HFF-Myc (cell line): ENCODE data around the gene PROK2.

ENCODE experiments used
- DNase-seq: peaks from one replicate; pipeline ENCODE4 v3.0.0-alpha.2; 2011; ENCODE audit warnings: low read depth; ENCODE audit errors: extremely low read depth
- H3K4me3 ChIP-seq: replicated peaks from 2 replicates; pipeline ENCODE4 v1.5.1; 2011; ENCODE audit warnings: low read depth, mild to moderate bottlenecking, control low read depth, low read length
- TF ChIP-seq, protein P1 (sequence below): IDR thresholded peaks from 2 replicates; pipeline ENCODE4 v1.5.1; 2012; ENCODE audit warnings: mild to moderate bottlenecking, low read depth, low read length, control low read depth; ENCODE audit errors: missing control alignments

PROK2 gene

DNA sequence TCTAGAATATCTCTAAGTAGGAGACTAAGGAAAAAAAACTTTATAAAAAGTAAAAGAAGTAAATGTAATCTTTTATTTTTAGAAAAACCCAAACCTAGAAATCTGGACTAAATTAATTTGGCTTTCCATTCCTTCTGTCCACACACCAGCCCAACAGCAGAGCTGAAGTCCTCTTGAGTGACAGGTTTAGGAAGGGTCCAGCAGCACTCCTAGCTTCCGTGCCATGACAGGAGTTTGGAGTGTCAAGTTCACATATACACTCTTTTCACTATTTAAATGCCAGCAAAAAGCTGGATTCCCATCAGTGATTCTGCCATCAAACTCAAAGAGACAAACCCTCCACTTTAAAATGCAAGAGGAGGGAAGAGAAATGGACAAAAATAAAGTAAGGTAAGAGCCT is 13.1 kb downstream of the PROK2 start:
- no peak overlapping the region for H3K4me3 ChIP-seq
- TF ChIP-seq, protein P1, sequence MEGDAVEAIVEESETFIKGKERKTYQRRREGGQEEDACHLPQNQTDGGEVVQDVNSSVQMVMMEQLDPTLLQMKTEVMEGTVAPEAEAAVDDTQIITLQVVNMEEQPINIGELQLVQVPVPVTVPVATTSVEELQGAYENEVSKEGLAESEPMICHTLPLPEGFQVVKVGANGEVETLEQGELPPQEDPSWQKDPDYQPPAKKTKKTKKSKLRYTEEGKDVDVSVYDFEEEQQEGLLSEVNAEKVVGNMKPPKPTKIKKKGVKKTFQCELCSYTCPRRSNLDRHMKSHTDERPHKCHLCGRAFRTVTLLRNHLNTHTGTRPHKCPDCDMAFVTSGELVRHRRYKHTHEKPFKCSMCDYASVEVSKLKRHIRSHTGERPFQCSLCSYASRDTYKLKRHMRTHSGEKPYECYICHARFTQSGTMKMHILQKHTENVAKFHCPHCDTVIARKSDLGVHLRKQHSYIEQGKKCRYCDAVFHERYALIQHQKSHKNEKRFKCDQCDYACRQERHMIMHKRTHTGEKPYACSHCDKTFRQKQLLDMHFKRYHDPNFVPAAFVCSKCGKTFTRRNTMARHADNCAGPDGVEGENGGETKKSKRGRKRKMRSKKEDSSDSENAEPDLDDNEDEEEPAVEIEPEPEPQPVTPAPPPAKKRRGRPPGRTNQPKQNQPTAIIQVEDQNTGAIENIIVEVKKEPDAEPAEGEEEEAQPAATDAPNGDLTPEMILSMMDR = no peak
- DNase-seq = no peak

DNA sequence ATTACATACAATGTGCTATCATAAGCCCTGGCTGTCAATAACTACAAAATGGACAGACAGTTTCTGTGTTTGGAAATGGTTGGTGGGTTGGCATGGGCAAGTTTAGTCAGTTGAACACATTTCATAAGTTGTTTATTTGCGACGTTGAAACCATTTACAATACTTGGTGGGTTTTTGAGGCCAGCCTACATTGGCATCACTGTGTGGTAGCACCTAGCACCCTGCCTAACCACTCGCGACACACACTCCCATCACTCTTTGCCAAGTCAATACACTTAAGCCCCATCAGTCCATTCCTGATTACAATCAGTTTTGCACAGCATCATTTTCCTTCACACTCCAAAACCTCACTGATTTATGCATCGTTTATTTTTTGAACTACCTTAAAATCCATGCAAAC is 13.8 kb downstream of the PROK2 start:
- TF ChIP-seq, protein P1 = no peak
- H3K4me3 ChIP-seq = no peak overlapping the region
- DNase-seq = no peak

DNA sequence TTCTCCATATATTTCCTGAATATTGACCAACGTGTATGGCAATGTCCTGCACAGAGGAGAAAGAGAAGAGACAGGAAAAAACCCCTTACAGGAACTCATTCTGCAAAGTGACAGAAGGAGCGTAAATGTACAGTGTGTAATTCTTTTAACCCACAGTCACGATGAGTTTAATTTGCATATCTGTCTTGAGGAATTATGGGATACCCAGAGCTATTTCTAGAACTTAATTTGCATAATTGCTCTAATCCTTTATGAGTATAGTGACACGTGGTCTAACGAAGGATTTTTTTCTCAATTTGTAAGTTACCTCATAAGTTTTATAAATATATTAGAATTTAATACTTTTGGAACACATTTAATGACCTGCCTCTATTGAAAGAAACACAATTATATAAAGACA is 21.5 kb downstream of the PROK2 start:
- TF ChIP-seq, protein P1 = no peak
- no peak for DNase-seq
- no peak overlapping the region for H3K4me3 ChIP-seq

DNA sequence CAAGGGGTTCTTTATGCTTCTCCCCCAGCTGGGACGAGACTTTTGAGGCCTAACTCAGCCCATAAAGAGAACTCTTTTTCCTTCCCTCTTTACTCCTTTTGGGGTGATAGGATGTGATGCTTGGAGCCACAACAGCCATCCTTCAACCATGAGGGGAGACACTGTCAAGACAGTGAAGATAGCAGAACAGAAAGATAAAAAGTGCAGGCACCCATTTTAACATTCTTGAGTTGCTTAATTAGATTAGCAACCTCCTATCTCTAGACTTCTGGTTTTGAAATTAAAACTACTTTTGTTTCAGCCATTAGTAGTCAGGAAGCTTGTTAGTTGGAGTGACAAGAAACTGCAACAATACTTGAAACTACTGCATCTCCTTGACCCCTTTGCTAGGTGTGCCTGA is 24.8 kb downstream of the PROK2 start:
- H3K4me3 ChIP-seq = no peak overlapping the region
- DNase-seq = no peak
- TF ChIP-seq, protein P1 = no peak

DNA sequence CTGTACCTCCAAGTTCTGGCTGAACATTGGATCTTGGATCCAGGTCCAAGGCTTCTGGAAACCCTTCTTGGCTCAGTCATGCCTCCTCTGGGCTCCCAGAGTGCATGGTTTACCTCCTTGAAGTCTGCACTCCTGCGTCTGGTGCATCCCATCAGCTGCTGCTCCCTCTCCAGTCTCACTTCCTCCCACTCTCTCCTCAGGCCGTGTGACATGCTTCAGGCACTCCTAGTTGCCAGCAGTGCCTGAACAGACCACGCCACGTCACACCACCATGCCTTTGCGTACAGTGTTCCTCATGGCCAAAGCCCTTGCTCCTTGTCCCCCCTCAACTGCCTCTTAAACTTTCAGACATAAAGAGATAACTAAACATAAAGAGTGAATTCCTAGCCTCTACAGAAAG is 25.5 kb downstream of the PROK2 start:
- no peak overlapping the region for H3K4me3 ChIP-seq
- no peak for DNase-seq
- TF ChIP-seq, protein P1 = no peak

DNA sequence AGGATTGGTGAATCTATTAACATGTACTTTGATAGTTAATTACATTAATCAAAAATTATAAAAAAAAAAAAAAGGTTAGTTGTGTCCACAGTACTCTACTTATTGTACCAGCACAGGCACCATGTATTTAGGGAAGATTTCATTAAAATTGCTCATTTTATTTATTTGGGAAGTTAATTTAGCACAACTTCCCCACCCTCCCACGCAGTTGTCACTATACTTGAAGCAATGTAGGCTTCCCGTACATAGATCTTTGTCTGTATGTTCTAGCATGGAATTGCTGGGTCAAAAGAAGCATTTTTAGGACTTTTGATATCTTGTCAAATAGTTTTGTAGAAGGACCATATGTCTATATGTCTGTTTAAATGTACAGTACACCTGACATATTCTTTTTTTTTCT is 26.9 kb downstream of the PROK2 start:
- TF ChIP-seq, protein P1 = no peak
- H3K4me3 ChIP-seq = no peak overlapping the region
- no peak for DNase-seq

DNA sequence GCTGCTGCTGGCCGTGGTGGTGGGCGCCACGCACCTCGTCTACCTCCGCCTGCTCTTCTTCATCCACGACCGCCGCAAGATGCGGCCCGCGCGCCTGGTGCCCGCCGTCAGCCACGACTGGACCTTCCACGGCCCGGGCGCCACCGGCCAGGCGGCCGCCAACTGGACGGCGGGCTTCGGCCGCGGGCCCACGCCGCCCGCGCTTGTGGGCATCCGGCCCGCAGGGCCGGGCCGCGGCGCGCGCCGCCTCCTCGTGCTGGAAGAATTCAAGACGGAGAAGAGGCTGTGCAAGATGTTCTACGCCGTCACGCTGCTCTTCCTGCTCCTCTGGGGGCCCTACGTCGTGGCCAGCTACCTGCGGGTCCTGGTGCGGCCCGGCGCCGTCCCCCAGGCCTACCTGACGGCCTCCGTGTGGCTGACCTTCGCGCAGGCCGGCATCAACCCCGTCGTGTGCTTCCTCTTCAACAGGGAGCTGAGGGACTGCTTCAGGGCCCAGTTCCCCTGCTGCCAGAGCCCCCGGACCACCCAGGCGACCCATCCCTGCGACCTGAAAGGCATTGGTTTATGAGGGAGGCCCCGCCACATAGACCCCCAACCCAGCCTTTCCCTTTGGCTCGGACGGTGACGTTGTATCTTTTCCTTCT is 30.2 kb downstream of the PROK2 start:
- TF ChIP-seq, protein P1 = no peak
- H3K4me3 ChIP-seq = no peak overlapping the region
- DNase-seq = no peak
